Left ventricle myocardium inferior (tissue), 1 donor: ENCODE measurements around the gene XKR8. TPM values are rescaled to one million over a fixed set of nuclear protein-coding genes. Genes with fewer than 3 reads are reported as not detected.

Experiments
- DNase-seq: peaks from one replicate; pipeline ENCODE4 v3.0.0-alpha.2; 2020
- H3K27ac ChIP-seq: fragments of 200-600 bp; replicated peaks from 2 replicates; pipeline ENCODE4 v1.8.0; 2021
- H3K27me3 ChIP-seq: fragments of 200-600 bp; 2 replicates; pipeline ENCODE4 v1.8.0; 2021; ENCODE audit warnings: low read depth
- H3K36me3 ChIP-seq: fragments of 200-600 bp; 2 replicates; pipeline ENCODE4 v1.8.0; 2021
- H3K4me1 ChIP-seq: fragments of 200-600 bp; 2 replicates; pipeline ENCODE4 v1.8.0; 2021
- H3K4me3 ChIP-seq: fragments of 200-600 bp; 2 replicates; pipeline ENCODE4 v1.8.0; 2021; ENCODE audit warnings: mild to moderate bottlenecking, moderate library complexity
- H3K9me3 ChIP-seq: fragments of 200-600 bp; replicated peaks from 2 replicates; pipeline ENCODE4 v1.8.0; 2021
- CTCF ChIP-seq: fragments of 200-600 bp; IDR thresholded peaks from 2 replicates; pipeline ENCODE4 v1.8.0; 2021; ENCODE audit warnings: antibody characterized with exemption, mild to moderate bottlenecking, borderline replicate concordance
- intact Hi-C: fragments of 100-400 bp; cut with micrococcal nuclease; formaldehyde crosslinking; loops from one replicate; pipeline ENCODE4 v1.11.0; 2022
- total RNA-seq: library from RNA; stranded (reverse); fragmentation: NEBNext Ultra II Directional; extraction: Animal tissue kit (Norgen Biotek cat#: 25700); gene quantifications from one replicate; pipeline ENCODE4 v1.2.1, GENCODE V29; 2021
- donor health status: DM: no; HTN: yes; CAD: no; lungs with severe emphysema.

Gene XKR8
- total RNA-seq, 1 donor from 2014 or later = 4.8 TPM

DNA sequence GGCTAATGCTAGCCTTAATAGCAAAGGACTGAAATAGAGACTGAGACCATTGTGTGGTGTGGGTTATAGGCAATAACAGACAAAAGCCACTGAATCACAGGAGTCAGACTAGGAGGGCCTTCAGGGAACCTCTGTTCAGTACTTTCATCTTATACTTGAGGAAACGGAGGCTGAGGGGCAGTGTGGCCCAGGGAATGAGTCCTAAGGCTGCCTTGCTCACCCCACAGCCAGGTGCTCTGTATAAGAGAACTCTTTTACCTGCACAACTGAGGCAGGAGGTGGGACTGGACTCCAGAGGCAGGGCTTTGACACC lies 22.3 kb upstream of the XKR8 start:
- Histone ChIP-seq H3K27me3 (peaks cover 33% of the 10 kb centered on the region), H3K4me3 (no peak overlapping the region), H3K27ac (no peak overlapping the region), H3K4me1 (peaks cover 14% of the 10 kb centered on the region), H3K36me3 (no peaks in the 10 kb centered on the region), H3K9me3 (no peaks in the 10 kb centered on the region)
- TF ChIP-seq CTCF = no peak
- no peak for DNase-seq
- intact Hi-C loops = no loop called here

DNA sequence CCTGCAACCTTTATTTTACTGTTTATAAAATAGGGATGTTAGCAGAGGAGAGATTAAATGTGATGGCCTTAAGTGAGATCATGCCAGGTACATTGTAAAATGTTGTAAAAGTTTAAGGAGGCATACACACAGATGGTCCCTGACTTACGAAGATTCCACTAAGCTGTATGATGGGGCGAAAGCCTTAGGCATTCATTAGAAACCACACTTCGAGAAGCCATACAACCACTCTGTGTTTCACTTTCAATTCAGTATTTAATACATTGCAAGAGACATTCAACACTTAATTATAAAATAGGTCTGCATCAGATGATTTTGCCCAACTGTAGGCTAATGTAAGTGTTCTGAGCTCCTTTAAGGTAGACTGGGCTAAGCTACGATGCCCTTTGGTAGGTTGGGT lies 21.3 kb upstream of the XKR8 start:
- H3K27ac ChIP-seq = no peak overlapping the region
- no peak for DNase-seq
- H3K36me3 ChIP-seq = no peaks in the 10 kb centered on the region
- H3K4me1 ChIP-seq = peaks cover 20% of the 10 kb centered on the region
- no peaks in the 10 kb centered on the region for H3K9me3 ChIP-seq
- intact Hi-C loops = no loop called here
- H3K27me3 ChIP-seq = peaks cover 30% of the 10 kb centered on the region
- no peak for TF ChIP-seq CTCF
- no peak overlapping the region for H3K4me3 ChIP-seq

- TF ChIP-seq CTCF = peak; percentile 51
- Histone ChIP-seq H3K27me3 (peaks cover 12% of the 10 kb centered on the region), H3K36me3 (no peaks in the 10 kb centered on the region), H3K27ac (no peak overlapping the region), H3K4me3 (no peak overlapping the region), H3K9me3 (no peaks in the 10 kb centered on the region), H3K4me1 (peaks cover 13% of the 10 kb centered on the region)
- DNase-seq = peak; percentile 44
- intact Hi-C loops = no loop called here
These were observed 19.5 kb upstream of the XKR8 start for GRCh38 chr1:27940297-27940696.

GRCh38 chr1:27940870-27941560 lies 18.8 kb upstream of the XKR8 start:
- Histone ChIP-seq H3K27me3 (peaks cover 5% of the 10 kb centered on the region), H3K36me3 (no peaks in the 10 kb centered on the region), H3K4me3 (no peak overlapping the region), H3K9me3 (no peaks in the 10 kb centered on the region), H3K27ac (no peak overlapping the region), H3K4me1 (peaks cover 12% of the 10 kb centered on the region)
- no peak for DNase-seq
- intact Hi-C loops = no loop called here
- no peak for TF ChIP-seq CTCF

GRCh38 chr1:27941671-27942540 lies 17.9 kb upstream of the XKR8 start:
- H3K36me3 ChIP-seq = no peaks in the 10 kb centered on the region
- no peak overlapping the region for H3K27ac ChIP-seq
- no peaks in the 10 kb centered on the region for H3K27me3 ChIP-seq
- DNase-seq = no peak
- intact Hi-C loops = no loop called here
- no peak for TF ChIP-seq CTCF
- H3K4me1 ChIP-seq = peaks cover 12% of the 10 kb centered on the region
- H3K9me3 ChIP-seq = no peaks in the 10 kb centered on the region
- H3K4me3 ChIP-seq = no peak overlapping the region
